ENCODE measurements around the gene MFNG. TPM values are rescaled to one million over a fixed set of nuclear protein-coding genes. Genes with fewer than 3 reads are reported as not detected.

Gene MFNG
- total RNA-seq, 2 donors from 2014 or later = 9.9 to 19.5 TPM

GRCh38 chr22:37482244-37482643 lies 3.9 kb downstream of the MFNG start:
- H3K27ac ChIP-seq = no peak overlapping the region
- H3K4me1 ChIP-seq = peaks cover 0 to 32% of the 10 kb centered on the region in 2 donors
- TF ChIP-seq CTCF (IDR thresholded peaks at IDR 0.05) = no peak
- no peaks in the 10 kb centered on the region for H3K9me3 ChIP-seq
- no peak for DNase-seq (ENCODE audit: low spot score)
- H3K27me3 ChIP-seq = no peaks in the 10 kb centered on the region
- H3K4me3 ChIP-seq = no peak overlapping the region
- H3K36me3 ChIP-seq = no peaks in the 10 kb centered on the region

GRCh38 chr22:37481347-37481907 lies 4.8 kb downstream of the MFNG start:
- Histone ChIP-seq H3K36me3 (no peaks in the 10 kb centered on the region), H3K4me3 (no peak overlapping the region), H3K27ac (no peak overlapping the region), H3K4me1 (peaks cover 0 to 24% of the 10 kb centered on the region in 2 donors), H3K9me3 (no peaks in the 10 kb centered on the region), H3K27me3 (no peaks in the 10 kb centered on the region)
- DNase-seq (ENCODE audit: low spot score) = no peak
- no peak for TF ChIP-seq CTCF (IDR thresholded peaks at IDR 0.05)

GRCh38 chr22:37480387-37481346 lies 5.5 kb downstream of the MFNG start:
- Histone ChIP-seq H3K9me3 (no peaks in the 10 kb centered on the region), H3K27ac (no peak overlapping the region), H3K4me1 (peaks cover 0 to 17% of the 10 kb centered on the region in 2 donors), H3K27me3 (no peaks in the 10 kb centered on the region), H3K36me3 (no peaks in the 10 kb centered on the region), H3K4me3 (no peak overlapping the region)
- TF ChIP-seq CTCF (IDR thresholded peaks at IDR 0.05) = no peak
- no peak for DNase-seq (ENCODE audit: low spot score)

GRCh38 chr22:37479196-37479595 lies 7.0 kb downstream of the MFNG start:
- no peak for TF ChIP-seq CTCF (IDR thresholded peaks at IDR 0.05)
- H3K27ac ChIP-seq = no peak overlapping the region
- peaks cover 0 to 11% of the 10 kb centered on the region in 2 donors for H3K4me1 ChIP-seq
- no peaks in the 10 kb centered on the region for H3K9me3 ChIP-seq
- no peak overlapping the region for H3K4me3 ChIP-seq
- DNase-seq (ENCODE audit: low spot score) = no peak
- no peaks in the 10 kb centered on the region for H3K27me3 ChIP-seq
- H3K36me3 ChIP-seq = no peaks in the 10 kb centered on the region

- Histone ChIP-seq H3K4me1 (no peaks in the 10 kb centered on the region), H3K9me3 (no peaks in the 10 kb centered on the region), H3K36me3 (no peaks in the 10 kb centered on the region), H3K4me3 (no peak overlapping the region), H3K27me3 (no peaks in the 10 kb centered on the region), H3K27ac (no peak overlapping the region)
- TF ChIP-seq CTCF (IDR thresholded peaks at IDR 0.05) = no peak
- DNase-seq (ENCODE audit: low spot score) = no peak
Observed at GRCh38 chr22:37476389-37477329, 9.5 kb downstream of the MFNG start.
